ENCODE measurements around the gene BTG4. TPM values are rescaled to one million over a fixed set of nuclear protein-coding genes. Genes with fewer than 3 reads are reported as not detected.
A peak's percentile ranks its signal among the peaks of the same experiment; 100 is the strongest.

BTG4 gene
- total RNA-seq, 1 experiment from 2014 or later: not detected

GRCh38 chr11:111548525-111548924, 36.3 kb upstream of the BTG4 start:
- no peaks in the 10 kb centered on the region for H3K9me3 Mint-ChIP-seq
- peaks cover 18% of the 10 kb centered on the region for H3K4me1 Mint-ChIP-seq
- H3K27ac Mint-ChIP-seq: no peak overlapping the region
- DNase-seq (ENCODE audit: low spot score) (no peak), ATAC-seq (peak; percentile 46)
- no peaks in the 10 kb centered on the region for H3K36me3 Mint-ChIP-seq
- POLR2A ChIA-PET: no interaction called here
- no peak for TF ChIP-seq EMX1 (CRISPR knock-in tag; IDR thresholded peaks at IDR 0.05)
- no peak for TF ChIP-seq JAZF1 (CRISPR knock-in tag; IDR thresholded peaks at IDR 0.05)
- TF ChIP-seq ESRRA (CRISPR knock-in tag; IDR thresholded peaks at IDR 0.05; ENCODE audit: borderline replicate concordance): no peak
- TF ChIP-seq SOX15 (CRISPR knock-in tag; IDR thresholded peaks at IDR 0.05): no peak
- TF ChIP-seq NR3C1 (CRISPR knock-in tag; conservative IDR thresholded peaks at IDR 0.05; ENCODE audit: low read depth): no peak
- no peak overlapping the region for H3K4me3 Mint-ChIP-seq
- CTCF ChIA-PET: no interaction called here
- peaks cover 13% of the 10 kb centered on the region for H3K27me3 Mint-ChIP-seq (ENCODE audit: low read depth)

GRCh38 chr11:111542606-111543275, 30.6 kb upstream of the BTG4 start:
- ATAC-seq: no peak
- no peak overlapping the region for H3K27ac Mint-ChIP-seq
- peaks cover 3% of the 10 kb centered on the region; the same call in 1 of the 2 replicates for H3K9me3 Mint-ChIP-seq
- H3K4me1 Mint-ChIP-seq: peaks cover 24% of the 10 kb centered on the region
- H3K36me3 Mint-ChIP-seq: no peaks in the 10 kb centered on the region
- CTCF ChIA-PET: no interaction called here
- POLR2A ChIA-PET: no interaction called here
- no peak for DNase-seq (ENCODE audit: low spot score)
- H3K4me3 Mint-ChIP-seq: peak overlapping the region; percentile 26; the same call in 1 of the 2 replicates
- peaks cover 68% of the 10 kb centered on the region for H3K27me3 Mint-ChIP-seq (ENCODE audit: low read depth)
- TF ChIP-seq USF2 (CRISPR knock-in tag; IDR thresholded peaks at IDR 0.05) (no peak), ZNF263 (CRISPR knock-in tag; IDR thresholded peaks at IDR 0.05; ENCODE audit: low read depth) (no peak), E2F5 (CRISPR knock-in tag; IDR thresholded peaks at IDR 0.05) (no peak), MYBL2 (CRISPR knock-in tag; IDR thresholded peaks at IDR 0.05) (no peak), E2F1 (CRISPR knock-in tag; IDR thresholded peaks at IDR 0.05) (no peak), SMAD3 (CRISPR knock-in tag; IDR thresholded peaks at IDR 0.05; ENCODE audit: borderline replicate concordance) (no peak), PRRX2 (CRISPR knock-in tag; IDR thresholded peaks at IDR 0.05) (no peak), ZNF317 (CRISPR knock-in tag; IDR thresholded peaks at IDR 0.05; ENCODE audit: borderline replicate concordance, low read depth) (no peak), GRHL2 (CRISPR knock-in tag; IDR thresholded peaks at IDR 0.05; ENCODE audit: insufficient replicate concordance, severe bottlenecking) (no peak), ZNF416 (CRISPR knock-in tag; IDR thresholded peaks at IDR 0.05) (no peak), ZNF532 (CRISPR knock-in tag; IDR thresholded peaks at IDR 0.05; ENCODE audit: borderline replicate concordance) (no peak), IRF1 (CRISPR knock-in tag; IDR thresholded peaks at IDR 0.05) (no peak), ERG (CRISPR knock-in tag; IDR thresholded peaks at IDR 0.05) (no peak), CDX4 (CRISPR knock-in tag; IDR thresholded peaks at IDR 0.05; ENCODE audit: borderline replicate concordance) (no peak), NR1H2 (CRISPR knock-in tag; IDR thresholded peaks at IDR 0.05) (no peak), HMGA2 (CRISPR knock-in tag; IDR thresholded peaks at IDR 0.05) (no peak), CTCF (IDR thresholded peaks at IDR 0.05) (no peak)
